Measurements from ENCODE around the gene ARVCF.

The ARVCF gene

DNA sequence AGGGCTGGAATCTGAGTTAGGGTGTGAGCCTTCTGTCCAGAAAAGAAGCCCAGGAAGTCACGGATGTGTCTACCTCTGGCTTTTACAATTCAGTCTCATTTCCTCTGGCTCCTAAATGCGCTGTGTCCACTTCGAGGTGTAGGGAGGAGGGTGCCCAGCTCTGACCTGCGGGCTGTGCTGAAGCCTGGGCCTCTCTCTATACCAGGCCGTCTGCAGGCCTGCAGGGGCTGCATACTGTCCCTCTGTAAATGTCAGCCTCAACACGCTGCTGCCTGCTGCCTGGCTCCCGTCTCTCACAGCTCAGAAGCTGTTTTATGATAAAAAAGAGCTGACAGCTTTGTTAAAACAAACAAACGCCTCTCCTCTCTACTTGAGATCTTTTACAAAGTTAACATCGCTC, 14.5 kb downstream of the ARVCF start:
- in situ Hi-C loops (cut with MboI; ENCODE audit: low sequenced_read_pairs), result no loop called here

GRCh38 chr22:20001082-20001638, 15.5 kb downstream of the ARVCF start:
- in situ Hi-C loops (cut with MboI; ENCODE audit: low sequenced_read_pairs), result no loop called here

GRCh38 chr22:20000246-20001081, 16.2 kb downstream of the ARVCF start:
- in situ Hi-C loops (cut with MboI; ENCODE audit: low sequenced_read_pairs), result no loop called here

- in situ Hi-C loops (cut with MboI; ENCODE audit: low sequenced_read_pairs), result no loop called here
Observed at GRCh38 chr22:19998991-19999820, 17.4 kb downstream of the ARVCF start.

GRCh38 chr22:19998232-19998951, 18.2 kb downstream of the ARVCF start:
- in situ Hi-C loops (cut with MboI; ENCODE audit: low sequenced_read_pairs), result no loop called here

GRCh38 chr22:19997561-19998231, 18.9 kb downstream of the ARVCF start:
- in situ Hi-C loops (cut with MboI; ENCODE audit: low sequenced_read_pairs), result no loop called here

DNA sequence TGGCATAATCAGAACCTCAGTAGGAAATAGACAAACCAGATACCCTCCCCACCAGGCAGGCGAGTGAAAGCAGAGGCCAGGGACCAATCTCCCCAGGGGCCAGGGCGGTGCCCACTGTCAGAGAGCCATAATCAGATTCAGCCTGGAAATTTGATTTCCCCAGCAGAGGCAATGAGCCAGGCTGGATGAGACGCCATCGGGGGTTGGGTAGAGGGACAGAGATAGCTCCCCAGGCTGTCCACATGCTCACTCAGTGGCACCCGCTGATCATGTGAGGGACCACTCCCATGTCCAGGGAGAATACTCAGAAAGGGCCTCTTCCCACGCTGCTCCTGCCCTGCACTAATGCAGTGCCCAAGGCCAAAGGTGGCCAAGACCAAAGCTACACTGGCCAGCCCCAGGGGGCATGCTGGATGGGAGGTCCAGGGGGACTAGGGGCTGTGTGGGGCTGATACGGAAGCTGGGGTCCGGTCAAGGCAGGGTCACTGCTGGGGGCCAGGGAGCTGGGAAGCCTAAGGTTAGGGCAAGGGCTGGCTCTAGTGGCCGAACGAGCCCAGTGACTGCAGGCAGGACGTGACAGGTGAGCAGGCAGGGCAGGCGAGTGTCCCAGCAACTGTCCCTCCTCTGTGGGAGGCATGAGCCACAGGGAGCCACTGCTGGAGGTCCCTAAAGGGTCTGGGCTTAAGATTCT, 19.8 kb downstream of the ARVCF start:
- in situ Hi-C loops (cut with MboI; ENCODE audit: low sequenced_read_pairs), result no loop called here

- in situ Hi-C loops (cut with MboI; ENCODE audit: low sequenced_read_pairs), result no loop called here
Observed at GRCh38 chr22:19995611-19996339, 20.8 kb downstream of the ARVCF start.

- in situ Hi-C loops (cut with MboI; ENCODE audit: low sequenced_read_pairs), result no loop called here
Observed at GRCh38 chr22:19994851-19995610, 21.6 kb downstream of the ARVCF start.

DNA sequence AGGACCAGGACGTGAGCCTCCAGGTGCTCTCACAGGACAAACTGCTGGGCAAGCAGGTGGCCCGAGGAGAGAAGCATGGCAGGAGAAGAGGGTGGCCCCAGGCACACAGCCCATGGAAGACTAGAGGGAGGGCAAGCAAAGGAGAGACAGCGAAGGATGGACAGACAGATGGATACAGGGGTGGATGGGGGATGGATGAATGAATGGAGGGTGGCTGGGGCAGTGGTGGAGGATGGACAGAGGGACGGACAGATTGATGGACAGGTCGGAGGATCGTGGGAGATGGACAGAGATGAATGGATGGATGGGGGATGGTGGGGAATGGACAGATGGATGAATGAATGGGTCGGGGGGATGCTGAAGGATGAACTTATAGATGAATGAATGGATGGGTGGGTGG, 22.7 kb downstream of the ARVCF start:
- in situ Hi-C loops (cut with MboI; ENCODE audit: low sequenced_read_pairs), result no loop called here

- in situ Hi-C loops (cut with MboI; ENCODE audit: low sequenced_read_pairs), result no loop called here
Observed at GRCh38 chr22:19992921-19993355, 23.7 kb downstream of the ARVCF start.

DNA sequence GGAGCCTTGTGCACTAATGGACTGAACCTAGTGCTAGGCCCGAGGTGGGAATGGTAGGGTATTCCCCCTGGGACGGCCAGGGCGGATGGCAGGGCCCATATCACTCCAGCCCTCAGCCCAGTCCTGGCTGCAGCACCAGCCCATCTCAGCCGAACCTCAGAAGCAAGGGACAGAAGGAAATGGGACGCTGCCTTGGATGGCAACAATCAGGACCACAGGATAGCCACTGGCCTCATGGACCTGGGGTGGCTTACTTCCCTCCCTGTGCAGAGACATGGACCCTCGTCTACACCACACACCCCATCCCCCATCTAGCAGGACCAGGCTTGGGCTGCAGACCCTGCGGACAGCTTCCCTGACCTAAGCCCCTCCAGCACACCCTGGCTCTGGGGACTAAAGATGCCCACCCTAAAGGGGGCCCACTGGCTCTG, 24.1 kb downstream of the ARVCF start:
- in situ Hi-C loops (cut with MboI; ENCODE audit: low sequenced_read_pairs), result no loop called here

DNA sequence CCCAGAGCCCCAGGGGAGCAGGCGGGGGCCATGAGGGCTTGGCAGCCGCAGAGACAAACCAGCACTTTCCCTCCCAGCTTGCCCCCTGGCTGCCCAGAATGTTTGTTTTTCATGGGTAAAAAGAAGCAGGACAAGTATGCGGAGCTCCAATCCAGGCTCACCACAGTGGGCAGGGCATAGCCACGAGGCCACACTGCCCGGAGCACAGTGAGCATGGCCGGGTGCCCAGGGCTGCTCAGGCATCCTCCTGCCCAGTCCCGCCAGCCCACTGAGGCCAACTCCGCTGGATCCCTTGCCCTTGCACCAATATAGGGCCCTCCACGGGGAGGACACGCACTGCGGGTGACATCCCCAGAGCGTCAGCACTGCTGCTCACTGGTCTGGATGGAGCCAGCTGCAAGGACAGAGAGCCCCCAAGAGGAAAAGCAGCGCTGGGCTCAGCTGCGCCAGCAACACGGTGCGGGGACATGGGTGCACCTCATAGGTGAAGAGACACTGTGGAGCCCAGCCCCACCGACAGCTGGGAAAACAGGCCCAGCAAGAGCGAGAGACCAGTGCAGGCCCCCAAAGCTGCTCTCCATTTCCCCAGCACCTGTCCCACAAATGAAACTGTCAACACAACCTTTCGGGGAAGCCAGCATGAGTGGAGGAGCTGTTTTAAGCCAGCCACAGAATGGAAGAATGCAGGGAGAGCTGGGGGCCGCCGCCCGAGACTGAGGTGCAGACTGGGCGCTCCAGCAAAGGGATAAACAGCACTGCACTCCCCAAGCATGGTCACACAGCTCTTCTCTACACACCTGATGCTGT, 24.8 kb downstream of the ARVCF start:
- in situ Hi-C loops (cut with MboI; ENCODE audit: low sequenced_read_pairs), result no loop called here

DNA sequence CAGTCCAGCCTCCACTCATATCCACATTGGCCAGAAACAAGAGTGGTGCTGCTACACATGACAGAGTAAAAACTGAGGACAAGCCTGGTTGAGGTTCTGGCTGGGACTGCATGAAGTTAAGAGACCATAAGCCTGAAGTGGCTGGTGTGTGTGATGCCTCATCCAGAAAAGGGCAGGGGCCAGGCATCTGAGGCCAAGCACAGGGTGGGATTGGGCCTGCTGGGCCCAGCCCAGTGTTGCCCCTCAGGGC, 25.3 kb downstream of the ARVCF start:
- in situ Hi-C loops (cut with MboI; ENCODE audit: low sequenced_read_pairs), result no loop called here

GRCh38 chr22:19990609-19991394, 25.8 kb downstream of the ARVCF start:
- in situ Hi-C loops (cut with MboI; ENCODE audit: low sequenced_read_pairs), result no loop called here

GRCh38 chr22:19990188-19990587, 26.4 kb downstream of the ARVCF start:
- in situ Hi-C loops (cut with MboI; ENCODE audit: low sequenced_read_pairs), result no loop called here

DNA sequence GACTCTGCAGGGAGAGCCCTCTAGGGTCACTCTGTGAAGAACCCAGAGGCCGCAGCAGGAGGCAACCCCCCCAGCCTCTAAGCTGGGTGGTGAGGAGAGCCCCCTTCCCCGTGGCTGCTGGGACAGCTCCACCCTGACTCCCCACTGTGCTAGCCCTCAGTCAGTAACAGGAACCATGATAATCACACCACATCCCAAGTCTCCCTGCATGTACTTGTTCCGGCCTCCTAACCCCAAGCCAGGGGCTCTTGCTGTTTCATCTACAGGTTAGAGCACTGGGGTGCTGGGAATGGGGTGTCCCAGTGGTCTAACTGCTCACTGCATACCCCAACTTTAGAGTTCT, 26.9 kb downstream of the ARVCF start:
- in situ Hi-C loops (cut with MboI; ENCODE audit: low sequenced_read_pairs), result no loop called here
